SH-SY5Y (cell line): ENCODE data around the gene PRF1.

Source experiments
- GATA2 ChIP-seq: IDR thresholded peaks from 2 replicates; pipeline ENCODE4 v1.6.1; 2011; ENCODE audit warnings: mild to moderate bottlenecking, low read depth, low read length
- GATA3 ChIP-seq: IDR thresholded peaks from 2 replicates; pipeline ENCODE4 v1.6.1; 2011; ENCODE audit warnings: low read depth, mild to moderate bottlenecking, low read length, moderate library complexity

DNA sequence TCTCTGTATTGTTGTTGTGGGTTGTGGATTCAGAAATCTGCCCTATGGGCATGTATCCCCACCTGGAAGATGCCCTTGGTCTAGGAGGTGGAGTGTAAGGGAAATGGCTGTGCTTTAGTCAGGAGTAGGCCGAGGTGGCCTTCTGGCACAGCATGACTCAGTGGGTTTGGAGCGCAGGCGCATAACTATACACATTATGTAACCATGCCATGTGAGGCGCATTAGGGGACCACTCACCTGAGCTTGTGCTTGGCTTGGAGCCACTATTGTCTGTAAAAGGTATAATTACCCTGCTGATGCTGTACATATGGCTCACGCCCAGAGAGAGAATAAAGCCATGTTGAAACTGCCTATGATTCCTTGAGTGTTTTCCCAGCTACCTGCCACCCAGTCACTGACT is 49.1 kb upstream of the PRF1 start:
- no peak for TF ChIP-seq GATA3
- TF ChIP-seq GATA2: no peak
